Endothelial cell of umbilical vein (primary cell): ENCODE results near the gene MSMB. TPM values are rescaled to one million over a fixed set of nuclear protein-coding genes. Genes with fewer than 3 reads are reported as not detected.

Source experiments
- BruUV-seq: library from RNA; stranded (reverse); fragments of 400-500 nt; replicated peaks from 2 replicates; lab custom pipeline; 2021; lab: Mats Ljungman, UMichigan
- CTCF ChIA-PET: fragments of 300-600, 350-600 bp; sonication (Branson Sonifier 250); formaldehyde crosslinking; loops from one replicate; lab custom pipeline; 2021; ENCODE audit warnings: antibody characterized with exemption, inconsistent platforms; lab: Charles Lee
- POLR2A ChIA-PET: fragments of 300-600, 350-600 bp; sonication (Branson Sonifier 250); formaldehyde crosslinking; loops from one replicate; lab custom pipeline; 2021; ENCODE audit warnings: antibody characterized with exemption, inconsistent platforms; lab: Charles Lee
- DNase-seq: peaks from one replicate; pipeline ENCODE4 v3.0.0-alpha.2; 2011; ENCODE audit warnings: low read depth, low spot score
- FAIRE-seq: peaks from 2 replicates; lab custom pipeline; 2011; peaks lifted over from hg19 to GRCh38; lab: Jason Lieb, UNC
- H2AFZ ChIP-seq: 2 replicates; pipeline ENCODE4 v1.6.0; 2012; ENCODE audit warnings: low read depth, low read length, control low read depth, inconsistent platforms
- H3K27ac ChIP-seq: 2 replicates; pipeline ENCODE4 v1.5.1; 2011; ENCODE audit warnings: low read depth, mild to moderate bottlenecking, control low read depth, low read length, moderate library complexity; ENCODE audit not compliant: insufficient read depth
- H3K27me3 ChIP-seq, 2 experiments: 2 replicates each; pipeline versions ENCODE4 v1.6.0 to v1.6.1; 2011; ENCODE audit warnings: low read length in 2 of 2, mixed read lengths in 1 of 2; ENCODE audit not compliant: control insufficient read depth in 2 of 2, insufficient read depth in 2 of 2
- H3K36me3 ChIP-seq, 2 experiments: 2 replicates in 1 of 2; 3 replicates in 1 of 2; pipeline ENCODE4 v1.5.1; 2011; ENCODE audit warnings: low read length in 2 of 2, mild to moderate bottlenecking in 1 of 2, moderate library complexity in 1 of 2; ENCODE audit not compliant: control insufficient read depth in 2 of 2, insufficient read depth in 2 of 2; ENCODE audit errors: extremely low read depth in 1 of 2
- H3K4me1 ChIP-seq: 3 replicates; pipeline ENCODE4 v1.5.1; 2011; ENCODE audit warnings: mild to moderate bottlenecking, low read length; ENCODE audit not compliant: control insufficient read depth, insufficient read depth; ENCODE audit errors: extremely low read depth
- H3K4me2 ChIP-seq: 2 replicates; pipeline ENCODE4 v1.6.1; 2011; ENCODE audit warnings: low read length, control low read depth, mixed read lengths; ENCODE audit not compliant: insufficient read depth
- H3K4me3 ChIP-seq, 3 experiments: fragments of 200-600 bp in 1 of 3; sonication (generic), shearing (Covaris generic) in 1 of 3; replicated peaks in 1 of 3; 2 replicates each; pipeline ENCODE4 v1.5.1; 2011 to 2016; ENCODE audit warnings: control low read depth in 3 of 3, low read length in 3 of 3, mild to moderate bottlenecking in 2 of 3, inconsistent platforms in 1 of 3, low read depth in 1 of 3, moderate library complexity in 1 of 3; ENCODE audit not compliant: insufficient read depth in 1 of 3
- H3K79me2 ChIP-seq: 2 replicates; pipeline ENCODE4 v1.6.0; 2012; ENCODE audit warnings: low read length, inconsistent platforms; ENCODE audit not compliant: control insufficient read depth, insufficient read depth
- H3K9ac ChIP-seq: replicated peaks from 2 replicates; pipeline ENCODE3; 2011; ENCODE audit warnings: low read length, control low read depth; ENCODE audit not compliant: insufficient read depth; ENCODE audit errors: extremely low read depth
- H3K9me1 ChIP-seq: replicated peaks from 3 replicates; pipeline ENCODE4 v1.6.0; 2011; ENCODE audit warnings: mild to moderate bottlenecking, low read length; ENCODE audit not compliant: control insufficient read depth, insufficient read depth; ENCODE audit errors: extremely low read depth
- H3K9me3 ChIP-seq: replicated peaks from 2 replicates; pipeline ENCODE4 v1.5.1; 2012; ENCODE audit warnings: low read length, inconsistent platforms; ENCODE audit not compliant: control insufficient read depth, insufficient read depth
- H4K20me1 ChIP-seq: replicated peaks from 2 replicates; pipeline ENCODE3; 2011; ENCODE audit warnings: mild to moderate bottlenecking, low read length; ENCODE audit not compliant: control insufficient read depth, insufficient read depth; ENCODE audit errors: extremely low read depth
- EZH2 ChIP-seq: IDR thresholded peaks from 2 replicates; pipeline ENCODE4 v1.6.1; 2012; ENCODE audit warnings: borderline replicate concordance, low read depth, mild to moderate bottlenecking, moderate library complexity, low read length, inconsistent platforms; ENCODE audit not compliant: severe bottlenecking
- FOS ChIP-seq: IDR thresholded peaks from 2 replicates; pipeline ENCODE4 v1.6.1; 2011; ENCODE audit warnings: mild to moderate bottlenecking, low read length, moderate library complexity, borderline replicate concordance; ENCODE audit not compliant: insufficient read depth
- GATA2 ChIP-seq: IDR thresholded peaks from 2 replicates; pipeline ENCODE4 v1.7.0; 2011; ENCODE audit warnings: low read depth, mild to moderate bottlenecking, moderate library complexity, mixed read lengths, low read length; ENCODE audit not compliant: insufficient read length, insufficient read depth
- JUN ChIP-seq: IDR thresholded peaks from 2 replicates; pipeline ENCODE4 v1.6.1; 2011; ENCODE audit warnings: borderline replicate concordance, low read depth; ENCODE audit not compliant: insufficient read length, insufficient read depth
- MAX ChIP-seq: IDR thresholded peaks from 2 replicates; pipeline ENCODE4 v1.6.1; 2011; ENCODE audit not compliant: insufficient read depth, insufficient read length
- MYC ChIP-seq: IDR thresholded peaks from one replicate; pipeline ENCODE4 v1.6.1; 2011; ENCODE audit warnings: mild to moderate bottlenecking, low read depth, low read length
- POLR2A ChIP-seq: IDR thresholded peaks from 2 replicates; pipeline ENCODE4 v1.6.1; 2012; ENCODE audit warnings: low read depth, mild to moderate bottlenecking, control low read depth, low read length
- POLR2AphosphoS5 ChIP-seq: IDR thresholded peaks from 2 replicates; pipeline ENCODE4 v1.6.1; 2012; ENCODE audit warnings: low read depth, mild to moderate bottlenecking, control low read depth, low read length, moderate library complexity; ENCODE audit not compliant: insufficient read depth
- dilution Hi-C: fragments of 300-500 bp; cut with MboI; formaldehyde crosslinking; loops from one replicate; pipeline ENCODE4 v1.15.0; 2019; ENCODE audit warnings: low sequenced_read_pairs; ENCODE audit not compliant: extremely low pct_ligation_motif_present
- intact Hi-C: fragments of 100-400 bp; cut with micrococcal nuclease; formaldehyde crosslinking; loops from one replicate; pipeline ENCODE4 v1.10.0; 2022
- polyA plus RNA-seq, 4 experiments: library from polyadenylated mRNA; depleted of rRNA in 3 of 4; stranded (reverse) in 3 of 4; unstranded in 1 of 4; fragments of >200 nt; gene quantifications; 2 replicates each; pipeline versions ENCODE4 v1.2.1 to v1.2.3, GENCODE V29; 2011 to 2012; ENCODE audit warnings: missing spikeins in 1 of 4
- total RNA-seq: library from RNA; stranded (reverse); gene quantifications from 2 replicates; pipeline ENCODE4 v1.2.3, GENCODE V29; 2021
- TF ChIP-seq, protein P1 (sequence below), 2 donors: IDR thresholded peaks; 1 replicate in 1 of 2; 2 replicates in 1 of 2; pipeline ENCODE4 v1.5.1; 2011; ENCODE audit warnings: low read length in 2 of 2, mild to moderate bottlenecking in 2 of 2, moderate library complexity in 2 of 2, control low read depth in 1 of 2, inconsistent platforms in 1 of 2, low read depth in 1 of 2; ENCODE audit not compliant: insufficient read depth in 1 of 2; ENCODE audit errors: extremely low read depth in 1 of 2

MSMB gene
- total and polyA plus RNA-seq, 2 donors (not counting 3 experiments of a cell fraction or from before 2014, with no cell fraction given), result not detected

DNA sequence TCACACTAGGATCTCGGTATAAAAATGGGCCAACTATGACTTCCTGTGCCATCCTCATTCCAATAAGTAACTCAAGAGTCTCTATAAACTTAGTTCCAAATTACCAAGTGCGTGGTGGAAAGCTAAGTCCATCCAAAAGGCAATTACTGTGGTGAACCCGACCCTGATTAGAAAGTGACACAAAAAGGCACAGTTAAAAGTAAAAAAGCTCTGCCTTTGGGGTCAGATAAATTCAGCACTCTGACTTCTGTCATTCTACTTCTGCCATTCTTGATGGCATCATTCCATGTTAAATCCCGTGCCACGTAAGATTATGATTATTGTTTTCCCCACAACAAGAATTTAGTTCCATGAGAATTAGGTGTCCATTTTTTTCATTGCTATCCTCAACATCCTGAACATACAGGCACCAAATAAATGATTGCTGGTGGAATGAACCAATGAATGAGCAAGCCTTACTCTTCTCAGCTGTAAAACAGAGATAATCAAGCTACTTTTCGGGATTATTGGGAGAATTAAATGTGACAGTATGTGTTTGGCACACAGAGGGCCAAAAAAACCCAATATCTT lies 16.5 kb downstream of the MSMB start:
- Histone ChIP-seq H3K36me3 (peaks cover 2 to 3% of the 10 kb centered on the region in 2 experiments), H3K27me3 (no peaks in the 10 kb centered on the region), H3K4me2 (peak overlapping the region; percentile 98), H3K27ac (peak overlapping the region; percentile 71), H3K4me3 (peak overlapping the region; percentile 75 to 94 (median 85)), H3K4me1 (peaks cover 36% of the 10 kb centered on the region), H2AFZ (no peak overlapping the region), H3K9me1 (no peaks in the 10 kb centered on the region), H3K9me3 (no peaks in the 10 kb centered on the region), H3K79me2 (peaks cover 56% of the 10 kb centered on the region), H4K20me1 (peaks cover 2% of the 10 kb centered on the region), H3K9ac (peak overlapping the region; percentile 92)
- no peak for DNase-seq
- POLR2A ChIA-PET, result no interaction called here
- FAIRE-seq, result no peak
- dilution Hi-C loops (no loop called here), intact Hi-C loops (loop anchor here (1.0 to 10.0 kb wide), 4 partner anchors 67 to 1025 kb away; partner anchors contain the start of gene ZNF22)
- CTCF ChIA-PET, result interaction anchor here (1.2 to 2.7 kb wide), 8 partner anchors 10 to 780 kb away, joined by 3 to 15 read pairs (median 7); no protein-coding TSS in a partner anchor
- BruUV-seq, result TSS peak; percentile 48
- TF ChIP-seq MYC (no peak), FOS (no peak), EZH2 (no peak), GATA2 (no peak), POLR2AphosphoS5 (no peak), POLR2A (no peak), MAX (no peak), JUN (no peak)
- TF ChIP-seq, protein P1, sequence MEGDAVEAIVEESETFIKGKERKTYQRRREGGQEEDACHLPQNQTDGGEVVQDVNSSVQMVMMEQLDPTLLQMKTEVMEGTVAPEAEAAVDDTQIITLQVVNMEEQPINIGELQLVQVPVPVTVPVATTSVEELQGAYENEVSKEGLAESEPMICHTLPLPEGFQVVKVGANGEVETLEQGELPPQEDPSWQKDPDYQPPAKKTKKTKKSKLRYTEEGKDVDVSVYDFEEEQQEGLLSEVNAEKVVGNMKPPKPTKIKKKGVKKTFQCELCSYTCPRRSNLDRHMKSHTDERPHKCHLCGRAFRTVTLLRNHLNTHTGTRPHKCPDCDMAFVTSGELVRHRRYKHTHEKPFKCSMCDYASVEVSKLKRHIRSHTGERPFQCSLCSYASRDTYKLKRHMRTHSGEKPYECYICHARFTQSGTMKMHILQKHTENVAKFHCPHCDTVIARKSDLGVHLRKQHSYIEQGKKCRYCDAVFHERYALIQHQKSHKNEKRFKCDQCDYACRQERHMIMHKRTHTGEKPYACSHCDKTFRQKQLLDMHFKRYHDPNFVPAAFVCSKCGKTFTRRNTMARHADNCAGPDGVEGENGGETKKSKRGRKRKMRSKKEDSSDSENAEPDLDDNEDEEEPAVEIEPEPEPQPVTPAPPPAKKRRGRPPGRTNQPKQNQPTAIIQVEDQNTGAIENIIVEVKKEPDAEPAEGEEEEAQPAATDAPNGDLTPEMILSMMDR (IDR thresholded peaks at IDR 0.05; ENCODE audit: extremely low read depth in 1 of 2, insufficient read depth in 1 of 2, low read depth in 1 of 2, low read length in 2 of 2), result no peak
